Esophagus squamous epithelium (tissue), 5 donors: Measurements from ENCODE around the gene ARL5A. TPM values are rescaled to one million over a fixed set of nuclear protein-coding genes. Genes with fewer than 3 reads are reported as not detected.

Source experiments
- DNase-seq: peaks from one replicate; lab custom pipeline; 2025; lab: John Stamatoyannopoulos, UW
- H3K27ac ChIP-seq, 4 donors: fragments of 200-600 bp; sonication (generic); one replicate each; pipeline ENCODE4 v1.5.1; 2016 to 2019; ENCODE audit warnings: mild to moderate bottlenecking in 1 of 4
- H3K27me3 ChIP-seq, 4 donors: fragments of 200-600 bp; sonication (generic); 1 replicate in 3 of 4; 2 replicates in 1 of 4; pipeline versions ENCODE4 v1.5.1 to v1.6.0; 2017 to 2021; ENCODE audit warnings: antibody characterized with exemption in 1 of 4
- H3K36me3 ChIP-seq, 3 donors: fragments of 200-600 bp; sonication (generic); one replicate each; pipeline ENCODE4 v1.5.1; 2016 to 2019
- H3K4me1 ChIP-seq, 3 donors: fragments of 200-600 bp; sonication (generic); one replicate each; pipeline ENCODE4 v1.5.1; 2017 to 2019
- H3K4me3 ChIP-seq, 4 donors: fragments of 200-600 bp; sonication (generic); 1 replicate in 3 of 4; 2 replicates in 1 of 4; pipeline ENCODE4 v1.5.1; 2016 to 2019; ENCODE audit warnings: mild to moderate bottlenecking in 2 of 4, moderate library complexity in 1 of 4
- H3K9me3 ChIP-seq, 3 donors: fragments of 200-600 bp; sonication (generic); one replicate each; pipeline ENCODE4 v1.5.1; 2016 to 2019
- POLR2A ChIP-seq, 4 donors: fragments of 450-650 bp; IDR thresholded peaks; one replicate each; pipeline ENCODE4 v1.6.1; 2017; ENCODE audit warnings: antibody characterized with exemption in 4 of 4, mild to moderate bottlenecking in 4 of 4, moderate library complexity in 3 of 4
- WGBS, 2 donors: methylation state at CpG; one replicate each; pipeline ENCODE4 v1.1.5; 2018; 5-methylcytosine and 5-hydroxymethylcytosine counted together
- intact Hi-C: fragments of 100-400 bp; cut with DNase I; formaldehyde crosslinking; loops from one replicate; pipeline ENCODE4 v1.15.0; 2022
- total RNA-seq, 4 donors: library from RNA; depleted of rRNA; stranded (reverse); fragments of >200 nt; gene quantifications; one replicate each; pipeline ENCODE4 v1.1.0, GENCODE V29; 2016
- TF ChIP-seq, protein P1 (sequence below), 6 experiments: fragments of 450-650 bp in 4 of 6; fragments of 200-600 bp in 2 of 6; sonication (generic) in 2 of 6; IDR thresholded peaks; one replicate each; pipeline ENCODE4 v1.5.1; 2016 to 2019; ENCODE audit warnings: antibody characterized with exemption in 6 of 6, mild to moderate bottlenecking in 4 of 6, moderate library complexity in 4 of 6
- donor health status: DM: yes; HTN: yes; CAD: no.

The ARL5A gene
- total RNA-seq, 4 donors from 2014 or later = 41.8 to 81.5 (median 47.2) TPM

DNA sequence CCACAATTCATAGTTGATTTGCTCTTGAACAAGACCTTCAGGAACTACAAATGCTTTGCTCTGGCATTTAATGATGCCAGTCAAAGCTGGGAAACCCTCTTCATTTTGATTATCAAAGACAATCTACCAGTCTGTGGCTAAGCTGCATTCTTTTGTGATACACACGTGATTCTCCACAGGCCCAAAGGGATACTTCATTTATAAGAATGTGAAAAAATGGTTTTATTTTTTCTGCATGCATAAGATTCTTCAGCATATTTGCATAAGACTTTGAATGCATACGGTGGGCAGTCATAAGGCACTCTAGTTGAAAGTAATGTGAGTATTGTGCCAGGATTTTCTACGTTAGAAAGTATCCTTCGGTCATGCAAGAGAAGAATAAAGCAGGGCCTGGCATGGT, 33.0 kb upstream of the ARL5A start:
- H3K4me1 ChIP-seq = peaks cover 0 to 4% (median 0%) of the 10 kb centered on the region in 3 donors
- H3K27me3 ChIP-seq = no peaks in the 10 kb centered on the region
- no peaks in the 10 kb centered on the region for H3K9me3 ChIP-seq
- no peak overlapping the region for H3K27ac ChIP-seq
- intact Hi-C loops = no loop called here
- H3K36me3 ChIP-seq = no peaks in the 10 kb centered on the region
- DNase-seq = no peak
- TF ChIP-seq, protein P1, sequence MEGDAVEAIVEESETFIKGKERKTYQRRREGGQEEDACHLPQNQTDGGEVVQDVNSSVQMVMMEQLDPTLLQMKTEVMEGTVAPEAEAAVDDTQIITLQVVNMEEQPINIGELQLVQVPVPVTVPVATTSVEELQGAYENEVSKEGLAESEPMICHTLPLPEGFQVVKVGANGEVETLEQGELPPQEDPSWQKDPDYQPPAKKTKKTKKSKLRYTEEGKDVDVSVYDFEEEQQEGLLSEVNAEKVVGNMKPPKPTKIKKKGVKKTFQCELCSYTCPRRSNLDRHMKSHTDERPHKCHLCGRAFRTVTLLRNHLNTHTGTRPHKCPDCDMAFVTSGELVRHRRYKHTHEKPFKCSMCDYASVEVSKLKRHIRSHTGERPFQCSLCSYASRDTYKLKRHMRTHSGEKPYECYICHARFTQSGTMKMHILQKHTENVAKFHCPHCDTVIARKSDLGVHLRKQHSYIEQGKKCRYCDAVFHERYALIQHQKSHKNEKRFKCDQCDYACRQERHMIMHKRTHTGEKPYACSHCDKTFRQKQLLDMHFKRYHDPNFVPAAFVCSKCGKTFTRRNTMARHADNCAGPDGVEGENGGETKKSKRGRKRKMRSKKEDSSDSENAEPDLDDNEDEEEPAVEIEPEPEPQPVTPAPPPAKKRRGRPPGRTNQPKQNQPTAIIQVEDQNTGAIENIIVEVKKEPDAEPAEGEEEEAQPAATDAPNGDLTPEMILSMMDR (IDR thresholded peaks at IDR 0.05) = no peak
- no peak for TF ChIP-seq POLR2A (IDR thresholded peaks at IDR 0.05)
- H3K4me3 ChIP-seq = no peak overlapping the region
- 78 to 80% methylated on average over 4 of the region's 4 CpGs for WGBS, 2 donors

- no peak overlapping the region for H3K4me3 ChIP-seq
- H3K27ac ChIP-seq = no peak overlapping the region
- H3K4me1 ChIP-seq = peaks cover 0 to 4% (median 0%) of the 10 kb centered on the region in 3 donors
- H3K27me3 ChIP-seq = no peaks in the 10 kb centered on the region
- H3K36me3 ChIP-seq = no peaks in the 10 kb centered on the region
- DNase-seq = no peak
- intact Hi-C loops = no loop called here
- 87 to 93% methylated on average over 5 of the region's 5 CpGs for whole genome bisulfite sequencing, 2 donors
- TF ChIP-seq POLR2A (IDR thresholded peaks at IDR 0.05) = no peak
- TF ChIP-seq, protein P1 (IDR thresholded peaks at IDR 0.05) = no peak
- no peaks in the 10 kb centered on the region for H3K9me3 ChIP-seq
These were observed 32.5 kb upstream of the ARL5A start for GRCh38 chr2:151860613-151861146.

DNA sequence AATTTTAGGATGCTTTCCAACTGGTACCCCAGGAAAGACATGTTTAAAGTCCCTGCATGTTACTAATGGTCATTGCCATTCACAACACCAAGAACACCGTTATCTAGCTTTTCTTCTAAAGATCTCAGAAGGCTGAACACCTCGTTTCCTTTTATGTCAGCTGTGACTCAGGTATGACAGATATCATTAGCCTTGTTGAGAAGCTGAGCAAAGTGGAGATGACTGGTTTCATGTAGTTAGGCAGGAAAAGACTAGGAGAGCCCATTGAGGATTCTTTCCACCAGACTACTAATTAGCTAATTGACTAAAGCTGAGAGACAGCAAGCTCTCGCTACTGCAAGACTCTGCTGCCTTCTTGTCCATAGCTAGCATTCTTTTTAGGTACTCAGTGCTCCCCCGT, 32.0 kb upstream of the ARL5A start:
- no peak for DNase-seq
- Histone ChIP-seq H3K36me3 (no peaks in the 10 kb centered on the region), H3K4me3 (no peak overlapping the region), H3K9me3 (no peaks in the 10 kb centered on the region), H3K4me1 (peaks cover 0 to 4% (median 0%) of the 10 kb centered on the region in 3 donors), H3K27me3 (no peaks in the 10 kb centered on the region), H3K27ac (no peak overlapping the region)
- intact Hi-C loops = no loop called here
- 70 to 72% methylated on average over 4 of the region's 4 CpGs for WGBS, 2 donors
- TF ChIP-seq, protein P1 (IDR thresholded peaks at IDR 0.05) = no peak
- TF ChIP-seq POLR2A (IDR thresholded peaks at IDR 0.05) = no peak

GRCh38 chr2:151857650-151858049, 29.4 kb upstream of the ARL5A start:
- no peak overlapping the region for H3K4me3 ChIP-seq
- intact Hi-C loops = no loop called here
- TF ChIP-seq, protein P1 (IDR thresholded peaks at IDR 0.05) = no peak
- TF ChIP-seq POLR2A (IDR thresholded peaks at IDR 0.05) = no peak
- DNase-seq = no peak
- H3K27me3 ChIP-seq = no peaks in the 10 kb centered on the region
- no peaks in the 10 kb centered on the region for H3K9me3 ChIP-seq
- peaks cover 0 to 4% (median 0%) of the 10 kb centered on the region in 3 donors for H3K4me1 ChIP-seq
- no peaks in the 10 kb centered on the region for H3K36me3 ChIP-seq
- H3K27ac ChIP-seq = peak overlapping the region in 1 of 4 donors; percentile 14

GRCh38 chr2:151855111-151855510, 26.9 kb upstream of the ARL5A start:
- Histone ChIP-seq H3K27ac (no peak overlapping the region), H3K27me3 (no peaks in the 10 kb centered on the region), H3K4me1 (peaks cover 0 to 4% (median 0%) of the 10 kb centered on the region in 3 donors), H3K36me3 (no peaks in the 10 kb centered on the region), H3K9me3 (no peaks in the 10 kb centered on the region), H3K4me3 (no peak overlapping the region)
- 76 to 79% methylated on average over 3 of the region's 3 CpGs for WGBS, 2 donors
- TF ChIP-seq, protein P1 (IDR thresholded peaks at IDR 0.05) = no peak
- TF ChIP-seq POLR2A (IDR thresholded peaks at IDR 0.05) = no peak
- DNase-seq = no peak
- intact Hi-C loops = no loop called here
